GM19324 (cell line): ENCODE measurements around the gene COL1A1.

ENCODE experiments used
- ATAC-seq: cut with Tn5 transposase; IDR thresholded peaks from one replicate; pipeline ENCODE4 v1.9.1; 2021; ENCODE audit warnings: mild to moderate bottlenecking, moderate library complexity; ENCODE audit not compliant: unreplicated experiment, low FRiP score

COL1A1 gene

DNA sequence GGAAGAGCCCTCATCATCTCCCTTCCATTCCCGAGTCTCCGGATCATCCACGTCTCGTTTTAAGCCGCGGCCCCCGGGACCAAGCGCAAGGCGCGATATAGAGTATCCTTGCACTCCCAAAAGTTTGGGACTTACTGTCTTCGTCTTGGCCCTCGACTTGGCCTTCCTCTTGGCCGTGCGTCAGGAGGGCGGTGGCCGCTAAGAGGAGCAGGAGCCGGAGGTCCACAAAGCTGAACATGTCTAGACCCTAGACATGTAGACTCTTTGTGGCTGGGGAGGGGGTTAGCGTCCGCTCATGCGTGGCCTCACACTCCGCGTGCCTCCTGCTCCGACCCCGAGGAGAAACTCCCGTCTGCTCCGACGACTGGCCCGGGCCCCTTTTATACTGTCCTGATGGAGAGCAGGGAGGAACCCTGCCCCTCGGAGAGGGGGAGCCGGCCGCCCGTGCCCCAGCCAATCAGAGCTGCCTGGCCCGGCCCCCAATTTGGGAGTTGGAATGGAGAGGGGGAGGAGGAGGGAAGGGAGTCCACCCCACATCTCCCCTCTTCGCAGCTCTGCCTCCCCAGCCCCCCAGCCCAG, at the start of gene COL1A1:
COL1A1 (minus strand) TSS at position 356 of the 579 bp plus-strand sequence; CDS start at position 238, 118 bp downstream.
- no peak for ATAC-seq

- no peak for ATAC-seq
These were observed 46.8 kb upstream of the COL1A1 start for GRCh38 chr17:50248255-50248654.

- no peak for ATAC-seq
These were observed 43.3 kb upstream of the COL1A1 start for GRCh38 chr17:50244771-50245170.

DNA sequence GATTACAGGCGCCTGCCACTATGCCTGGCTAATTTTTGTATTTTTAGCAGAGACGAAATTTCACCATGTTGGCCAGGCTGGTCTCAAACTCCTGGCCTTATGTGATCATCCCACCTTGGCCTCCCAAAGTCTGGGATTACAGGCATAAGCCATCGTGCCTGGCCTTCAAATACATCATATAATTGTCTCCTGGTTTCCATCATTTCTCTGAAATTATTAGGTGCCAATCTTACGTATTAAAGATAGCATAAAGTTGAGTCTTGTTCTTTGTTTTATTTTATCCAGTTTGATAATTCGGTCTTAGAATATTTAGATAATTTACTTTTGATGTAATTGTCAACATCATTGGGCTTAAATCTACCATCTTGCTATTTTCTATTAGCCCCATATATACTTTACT, 40.0 kb upstream of the COL1A1 start:
- no peak for ATAC-seq

DNA sequence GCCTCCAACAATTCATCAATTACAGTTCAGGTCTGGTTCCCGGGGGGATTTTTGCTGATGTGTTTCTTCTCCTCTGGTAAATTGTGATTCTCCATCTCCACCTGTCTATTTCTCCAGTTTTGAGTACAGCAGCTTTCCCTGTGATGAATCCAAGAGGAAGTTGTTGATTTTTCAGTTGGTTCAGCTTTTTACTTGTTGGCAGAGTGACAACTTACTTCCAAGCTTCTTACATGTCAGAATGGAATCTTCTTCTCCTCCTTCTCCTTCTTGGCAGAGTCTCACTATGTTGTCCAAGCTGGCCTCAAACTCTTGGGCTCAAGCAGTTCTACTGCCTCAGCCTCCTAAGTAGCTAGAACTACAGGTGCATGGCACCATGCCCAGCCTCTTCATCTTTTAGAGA, 39.4 kb upstream of the COL1A1 start:
- no peak for ATAC-seq

DNA sequence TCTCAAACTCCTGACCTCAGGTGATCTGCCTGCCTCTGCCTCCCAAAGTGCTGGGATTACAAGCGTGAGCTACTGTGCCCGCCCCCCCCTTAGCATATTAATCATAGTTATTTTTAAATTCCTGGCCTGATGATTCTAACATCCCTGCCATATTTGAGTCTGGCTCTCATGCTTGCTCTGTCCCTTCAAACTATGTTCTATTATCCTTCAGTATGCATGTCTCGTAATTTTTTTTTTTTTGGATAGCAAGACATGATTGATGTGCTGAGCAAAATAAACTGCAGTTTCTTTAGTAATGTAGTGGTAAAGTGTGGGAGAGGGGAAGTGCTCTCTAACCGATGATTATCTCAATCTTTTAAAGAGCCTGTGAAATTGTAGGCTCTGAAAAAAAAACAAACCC, 38.5 kb upstream of the COL1A1 start:
- ATAC-seq, result no peak

GRCh38 chr17:50238601-50239280, 37.3 kb upstream of the COL1A1 start:
- ATAC-seq, result no peak

DNA sequence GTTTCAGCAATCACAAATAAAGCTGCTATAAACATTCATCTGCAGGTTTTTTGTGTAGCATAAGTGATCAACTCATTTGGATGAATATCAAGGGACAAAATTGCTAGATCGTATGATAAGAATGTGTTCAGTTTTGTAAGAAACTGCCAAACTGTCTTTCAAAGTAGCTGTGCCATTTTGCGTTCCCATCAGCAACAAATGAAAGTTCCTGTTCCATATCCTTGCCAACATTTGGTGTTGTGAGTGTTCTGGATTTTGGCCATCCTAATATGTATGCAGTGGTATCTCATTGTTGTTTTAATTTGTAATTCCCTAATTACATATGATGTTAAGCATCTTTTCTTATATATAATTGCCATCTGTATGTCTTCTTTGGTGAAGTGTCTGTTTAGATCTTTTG, 36.5 kb upstream of the COL1A1 start:
- no peak for ATAC-seq

DNA sequence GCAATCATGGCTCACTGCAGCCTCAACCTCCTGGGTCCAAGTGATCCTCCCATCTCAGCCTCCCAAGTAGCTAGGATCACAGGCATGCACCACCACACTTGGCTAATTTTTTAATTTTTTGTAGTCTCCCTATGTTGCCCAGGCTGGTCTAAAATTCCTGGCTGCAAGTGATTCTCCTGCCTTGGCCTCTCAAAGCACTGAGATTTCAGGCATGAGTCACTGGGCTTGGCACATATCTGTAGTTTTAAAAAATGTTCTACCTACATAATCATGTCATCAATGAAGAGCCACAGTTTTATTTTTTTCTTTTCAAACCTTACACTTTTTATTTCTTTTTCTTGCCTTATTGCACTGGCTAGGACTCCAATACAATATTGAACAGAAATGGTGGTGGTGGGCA, 33.1 kb upstream of the COL1A1 start:
- no peak for ATAC-seq

- no peak for ATAC-seq
These were observed 24.3 kb upstream of the COL1A1 start for GRCh38 chr17:50225701-50226240.

DNA sequence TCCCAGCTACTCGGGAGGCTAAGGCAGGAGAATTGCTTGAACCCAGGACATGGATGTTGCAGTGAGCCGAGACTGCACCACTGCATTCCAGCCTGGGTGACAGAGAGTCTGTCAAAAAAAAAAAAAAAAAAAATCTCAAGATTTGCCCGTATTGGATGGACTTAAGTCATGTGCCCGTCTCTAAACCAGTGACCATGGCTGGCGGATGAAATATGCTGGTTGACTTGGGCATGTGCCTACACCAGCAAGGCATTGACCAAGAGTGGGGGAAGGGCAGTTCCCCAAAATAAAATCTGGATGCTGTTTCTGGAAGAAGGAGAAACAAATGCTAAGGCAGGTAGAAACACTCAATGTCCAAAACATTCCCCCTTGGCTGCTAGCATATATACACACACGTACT, 21.5 kb upstream of the COL1A1 start:
- ATAC-seq, result no peak

DNA sequence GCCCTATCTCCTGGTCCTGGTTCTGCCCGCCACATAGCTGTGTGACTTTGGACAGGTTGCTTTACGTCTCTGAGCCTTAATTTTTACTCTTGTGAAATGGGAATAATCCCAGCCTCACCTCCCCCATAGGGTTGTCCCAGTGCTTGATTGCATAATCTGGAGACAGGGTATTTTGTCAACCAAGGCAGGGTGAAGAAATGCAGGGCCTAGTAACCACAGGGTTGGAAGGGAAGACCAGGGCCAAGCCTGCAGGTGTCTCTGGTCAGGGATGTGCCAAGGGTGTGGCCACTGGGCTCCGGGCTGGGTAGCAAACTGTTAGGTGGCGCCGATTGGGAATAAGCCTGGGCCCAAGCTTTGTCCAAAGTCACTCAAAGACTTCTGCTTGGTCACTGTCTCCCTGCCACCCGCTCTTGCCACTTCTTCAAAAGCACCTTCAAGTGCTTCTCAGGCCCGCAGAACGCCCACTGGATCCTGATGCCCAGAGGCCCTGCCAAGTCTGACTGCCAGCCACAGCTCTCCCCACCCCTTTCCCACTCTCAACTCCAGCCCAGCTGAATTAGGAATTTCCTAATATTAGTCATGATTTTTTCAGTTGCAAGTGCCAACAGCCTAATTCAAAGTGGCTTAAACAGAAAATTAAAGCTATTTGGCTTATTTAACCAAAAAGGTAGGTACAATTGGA, 20.6 kb upstream of the COL1A1 start:
- ATAC-seq, result no peak

DNA sequence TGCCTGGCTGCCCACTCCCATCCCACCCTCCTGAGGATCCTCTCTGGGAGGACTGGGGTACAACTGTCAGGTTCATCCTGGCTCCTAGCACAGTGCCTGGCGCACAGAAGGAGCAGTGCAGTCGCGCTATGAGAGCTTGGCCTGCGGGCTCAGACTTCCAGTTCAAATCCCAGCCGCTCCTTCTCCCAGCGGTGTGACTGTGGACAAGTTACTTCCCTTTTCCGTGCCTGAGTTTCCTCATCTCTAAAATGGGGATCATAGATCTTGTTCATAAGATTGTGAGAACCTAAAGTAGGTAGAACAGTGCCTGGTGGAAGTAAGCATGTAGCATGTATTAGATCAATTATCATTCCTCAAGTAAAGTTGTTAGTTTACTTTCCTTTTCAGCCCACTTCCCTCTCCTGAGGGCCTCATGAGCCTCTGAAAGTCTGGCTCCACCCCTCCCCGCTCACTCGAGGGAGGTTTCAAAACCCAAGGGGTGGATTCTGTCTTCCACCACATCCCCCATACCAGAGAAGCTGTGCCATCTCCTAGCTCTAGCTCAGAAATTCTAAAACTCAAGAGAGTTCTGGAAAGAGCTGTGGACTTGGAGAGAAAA, 19.9 kb upstream of the COL1A1 start:
- ATAC-seq, result no peak

- ATAC-seq, result no peak
These were observed 19.4 kb upstream of the COL1A1 start for GRCh38 chr17:50220811-50221210.

GRCh38 chr17:50219939-50220465, 18.6 kb upstream of the COL1A1 start:
- no peak for ATAC-seq

GRCh38 chr17:50219342-50219741, 17.9 kb upstream of the COL1A1 start:
- no peak for ATAC-seq

GRCh38 chr17:50218771-50219315, 17.4 kb upstream of the COL1A1 start:
- no peak for ATAC-seq

DNA sequence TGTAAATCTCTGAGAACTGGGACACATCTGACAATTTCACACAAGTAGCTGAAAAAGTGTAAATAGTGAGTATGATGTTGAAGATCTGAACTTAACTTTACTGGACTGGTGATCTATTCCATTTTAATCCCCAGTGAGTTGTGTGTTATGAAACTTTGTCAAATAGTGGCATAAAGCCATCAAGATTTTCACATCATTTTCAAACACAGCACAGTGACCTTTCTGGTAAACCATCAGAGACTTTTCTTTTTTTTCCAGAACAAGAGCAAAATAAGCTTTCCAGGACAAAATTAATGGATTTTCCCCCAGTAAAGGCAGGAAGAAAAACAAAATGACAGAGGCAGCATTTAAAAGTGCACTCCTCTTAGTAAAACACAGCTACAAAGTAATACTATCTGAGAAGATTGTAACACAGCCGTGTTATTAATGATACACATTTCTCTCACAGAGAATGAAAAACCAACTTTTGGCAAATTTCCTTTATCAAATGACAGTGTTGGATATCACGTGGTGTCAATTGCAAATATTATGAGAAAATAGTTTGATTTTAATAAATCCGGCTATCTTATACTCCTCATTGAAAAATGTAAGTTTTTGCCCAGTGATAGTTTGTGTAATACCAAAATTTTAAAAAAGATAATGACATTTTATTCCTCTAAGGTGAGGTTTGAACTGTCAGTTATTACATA, 16.8 kb upstream of the COL1A1 start:
- no peak for ATAC-seq

DNA sequence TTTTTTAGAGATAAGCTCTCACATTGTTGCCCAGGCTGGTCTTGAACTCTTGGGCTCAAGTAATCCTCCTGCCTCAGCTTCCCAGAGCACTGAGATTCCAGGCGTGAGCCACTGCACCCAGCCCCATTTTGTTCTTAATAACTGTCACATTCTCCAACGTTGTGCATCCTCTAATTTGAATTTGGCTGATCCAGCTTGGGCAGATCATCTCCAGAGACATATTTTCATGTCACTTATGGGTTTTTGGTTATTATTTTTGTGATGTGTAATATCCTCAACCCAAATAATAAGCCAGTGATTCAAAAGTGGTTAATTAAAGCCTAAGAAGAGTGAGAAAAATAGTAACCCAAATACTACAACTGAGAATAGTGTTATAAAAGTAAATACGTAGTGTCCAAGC, 16.2 kb upstream of the COL1A1 start:
- ATAC-seq, result no peak
